Mucosa of descending colon (tissue), 3 donors: ENCODE results near the gene XRCC2. TPM values are rescaled to one million over a fixed set of nuclear protein-coding genes. Genes with fewer than 3 reads are reported as not detected.

Source experiments
- ATAC-seq: fragments of 200-7000 bp; cut with Tn5 transposase; one replicate; pipeline ENCODE4 v1.9.1; 2020; ENCODE audit warnings: mild to moderate bottlenecking, moderate library complexity
- DNase-seq, 3 donors: peaks; one replicate each; pipeline ENCODE4 v3.0.0-alpha.2; 2020
- H3K36me3 ChIP-seq: fragments of 200-600 bp; one replicate; pipeline ENCODE4 v1.8.0; 2021; ENCODE audit warnings: low read depth, mild to moderate bottlenecking
- H3K4me1 ChIP-seq: fragments of 200-600 bp; one replicate; pipeline ENCODE4 v1.8.0; 2021; ENCODE audit warnings: low read depth, mild to moderate bottlenecking
- H3K4me3 ChIP-seq: fragments of 200-600 bp; one replicate; pipeline ENCODE4 v1.8.0; 2021; ENCODE audit warnings: mild to moderate bottlenecking
- H3K9me3 ChIP-seq: fragments of 200-600 bp; one replicate; pipeline ENCODE4 v1.8.0; 2021; ENCODE audit warnings: mild to moderate bottlenecking
- CTCF ChIP-seq: fragments of 200-600 bp; IDR thresholded peaks from one replicate; pipeline ENCODE4 v1.8.0; 2022; ENCODE audit warnings: antibody characterized with exemption, mild to moderate bottlenecking
- intact Hi-C, 2 donors: fragments of 100-400 bp; cut with DNase I in 1 of 2; cut with micrococcal nuclease in 1 of 2; formaldehyde crosslinking; loops; one replicate each; pipeline versions ENCODE4 v1.11.0 to v1.11.1; 2022; cut with DNase I, micrococcal nuclease
- total RNA-seq, 3 donors: library from RNA; stranded (reverse); fragmentation: NEBNext Ultra II Directional in 2 of 3; extraction: Animal tissue kit (Norgen Biotek cat#: 25700) in 2 of 3; gene quantifications; one replicate each; pipeline versions ENCODE4 v1.2.1 to v1.2.4, GENCODE V29; 2021 to 2023
- donor health status: DM: no; HTN: no; CAD: no; lungs with moderate emphysema.
- donor health status: DM: no; HTN: no; CAD: no.
- donor health status: DM: no; HTN: yes; CAD: no.

Gene XRCC2
- total RNA-seq, 3 donors from 2014 or later: 0.98 to 2.5 (median 1.0) TPM

- TF ChIP-seq CTCF: no peak
- ATAC-seq (no peak), DNase-seq (no peak)
- intact Hi-C loops: no loop called here
- no peaks in the 10 kb centered on the region for H3K4me1 ChIP-seq
- no peaks in the 10 kb centered on the region for H3K36me3 ChIP-seq
- H3K9me3 ChIP-seq: no peaks in the 10 kb centered on the region
- H3K4me3 ChIP-seq: no peak overlapping the region
These were observed 79.1 kb downstream of the XRCC2 start for GRCh38 chr7:152596824-152597223.

Other genes starting within 250 kb of the XRCC2 start
- 100 to 1,000 TPM in 2 of 3 donors, 10 to 100 TPM in 1; 79.6 to 121 (median 102) TPM for gene KMT2C, start 240.1 kb downstream of the XRCC2 start, total RNA-seq
- gene ACTR3B, start 83.6 kb upstream of the XRCC2 start, total RNA-seq: 1 to 10 TPM; 5.2 to 6.7 (median 6.2) TPM